Kidney capillary endothelial cell (primary cell): ENCODE measurements around the gene ABCB10.
"Not testable (repeated sequence)": the region's sequence is repeated elsewhere in the genome, so short reads cannot be mapped to it uniquely, and the experiment has no call there.

Source experiments
- DNase-seq: peaks from one replicate; pipeline ENCODE4 v3.0.0-alpha.2; 2018; ENCODE audit warnings: low spot score

The ABCB10 gene

GRCh38 chr1:229558460-229559335, at the start of gene ABCB10:
Gene ABCB10, minus strand, starts transcription at chr1:229558707. Its CDS starts 55 bp downstream, at chr1:229558652.
- DNase-seq = peak; percentile 96

- DNase-seq = no peak
Measured at GRCh38 chr1:229607370-229607769, 48.9 kb upstream of the ABCB10 start.

- no peak for DNase-seq
Measured at GRCh38 chr1:229603371-229604005, 45.0 kb upstream of the ABCB10 start.

DNA sequence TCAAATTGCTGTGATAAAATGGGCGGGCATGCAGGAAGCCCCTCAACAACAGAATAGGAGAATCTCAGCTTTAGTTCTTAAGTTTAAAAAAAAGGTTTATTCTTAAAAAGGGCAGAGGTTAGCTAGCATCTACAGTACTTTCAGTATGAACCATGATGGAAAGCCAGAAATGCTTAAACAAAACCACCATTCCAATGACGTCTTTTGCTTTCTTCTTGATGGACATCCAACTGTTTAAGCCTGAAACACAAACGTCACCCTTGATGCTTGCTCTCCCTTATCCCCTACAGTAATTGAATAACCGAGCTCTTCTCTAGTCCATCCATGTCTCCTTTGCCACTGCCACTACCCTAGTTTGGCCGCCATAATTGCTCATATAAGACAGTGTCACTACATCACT, 41.7 kb upstream of the ABCB10 start:
- no peak for DNase-seq

DNA sequence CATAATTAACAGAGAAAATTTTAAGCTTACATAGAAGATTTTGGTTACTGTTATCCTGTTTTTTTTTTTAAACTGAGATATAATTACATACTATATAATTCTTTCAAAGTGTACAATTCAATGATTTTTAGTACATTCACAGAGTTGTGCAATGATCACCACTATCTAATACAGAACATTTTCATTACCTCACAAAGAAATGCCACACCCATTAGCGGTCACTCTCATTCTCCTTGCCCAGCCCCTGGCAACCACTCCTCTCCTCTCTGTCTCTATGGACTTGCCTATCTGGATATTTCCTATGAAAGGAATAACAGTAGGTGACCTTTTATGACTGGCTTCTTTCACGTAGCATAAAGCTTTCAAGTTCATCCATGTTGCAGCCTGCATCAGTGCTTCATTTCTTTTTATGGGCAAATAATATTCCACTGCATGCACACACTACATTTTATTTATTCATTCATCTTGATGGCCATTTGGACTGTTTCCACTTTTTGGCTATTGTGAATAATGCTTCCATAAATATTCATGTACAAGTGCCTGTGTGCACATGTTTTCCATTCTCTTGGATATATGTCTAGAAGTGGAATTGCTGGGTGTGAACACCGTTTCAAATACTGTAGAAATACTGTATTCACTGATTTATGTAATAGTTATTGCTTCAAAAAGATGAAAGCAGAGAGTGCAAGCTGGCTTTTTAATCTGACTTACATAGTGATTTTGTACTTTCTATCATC, 40.9 kb upstream of the ABCB10 start:
- no peak for DNase-seq

GRCh38 chr1:229597877-229598276, 39.4 kb upstream of the ABCB10 start:
- DNase-seq = no peak

GRCh38 chr1:229596925-229597699, 38.6 kb upstream of the ABCB10 start:
- DNase-seq = no peak

DNA sequence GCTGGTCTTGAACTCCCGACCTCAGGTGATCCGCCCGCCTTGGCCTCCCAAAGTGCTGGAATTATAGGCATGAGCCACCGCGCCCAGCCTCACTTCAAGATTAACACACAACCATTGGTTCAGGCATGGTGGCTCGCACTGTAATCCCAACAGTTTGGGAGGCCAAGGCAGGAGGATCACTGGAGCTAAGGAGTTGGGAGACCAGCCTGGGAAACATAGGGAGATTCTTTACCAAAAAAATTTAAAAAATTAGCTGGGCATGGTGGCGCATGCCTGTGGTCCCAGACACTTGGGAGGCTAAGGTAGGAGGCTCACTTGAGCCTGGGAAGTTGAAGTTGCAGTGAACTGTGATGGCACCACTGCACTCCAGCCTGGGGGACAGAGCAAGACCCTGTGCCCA, 37.4 kb upstream of the ABCB10 start:
- DNase-seq = not testable (repeated sequence)

GRCh38 chr1:229594227-229595008, 35.9 kb upstream of the ABCB10 start:
- no peak for DNase-seq

DNA sequence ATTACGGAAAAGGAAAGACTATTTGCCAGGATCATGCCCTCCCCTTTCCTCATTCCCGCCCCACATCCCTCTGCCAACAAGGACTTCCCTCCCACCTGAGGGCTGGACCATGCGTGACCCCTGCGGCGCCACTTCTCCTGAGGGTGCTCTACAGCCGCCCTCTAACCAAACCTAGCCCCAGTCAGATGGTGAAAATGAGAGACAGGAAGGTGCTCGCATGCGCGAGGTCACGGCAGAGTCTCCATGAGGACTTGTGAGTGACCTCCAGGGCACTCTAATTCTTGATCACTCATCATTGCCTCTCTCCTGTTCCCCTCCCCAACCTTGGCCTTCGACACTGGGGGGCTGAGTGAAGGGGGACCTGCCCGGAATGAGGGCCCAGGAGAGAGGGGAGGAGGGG, 35.3 kb upstream of the ABCB10 start:
- DNase-seq = no peak

- DNase-seq = no peak
Measured at GRCh38 chr1:229590119-229590518, 31.6 kb upstream of the ABCB10 start.

DNA sequence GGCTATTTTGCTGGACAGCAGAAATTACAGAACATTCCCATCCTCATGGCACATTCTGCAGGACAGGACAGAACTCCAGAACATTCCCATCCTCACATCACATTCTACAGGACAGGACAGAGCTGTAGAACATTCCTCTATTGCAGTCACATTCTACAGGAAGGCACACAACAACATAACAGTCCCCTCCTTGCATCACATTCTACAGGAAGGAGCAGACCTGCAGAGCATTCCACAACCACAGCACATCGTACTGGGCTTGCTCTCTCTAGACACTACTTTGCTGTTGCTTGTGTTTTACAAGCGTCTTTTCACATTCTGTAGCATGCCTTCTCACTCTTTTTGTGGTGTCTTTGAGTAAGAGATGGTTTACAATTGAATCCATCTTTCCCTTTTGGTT, 26.8 kb upstream of the ABCB10 start:
- no peak for DNase-seq

DNA sequence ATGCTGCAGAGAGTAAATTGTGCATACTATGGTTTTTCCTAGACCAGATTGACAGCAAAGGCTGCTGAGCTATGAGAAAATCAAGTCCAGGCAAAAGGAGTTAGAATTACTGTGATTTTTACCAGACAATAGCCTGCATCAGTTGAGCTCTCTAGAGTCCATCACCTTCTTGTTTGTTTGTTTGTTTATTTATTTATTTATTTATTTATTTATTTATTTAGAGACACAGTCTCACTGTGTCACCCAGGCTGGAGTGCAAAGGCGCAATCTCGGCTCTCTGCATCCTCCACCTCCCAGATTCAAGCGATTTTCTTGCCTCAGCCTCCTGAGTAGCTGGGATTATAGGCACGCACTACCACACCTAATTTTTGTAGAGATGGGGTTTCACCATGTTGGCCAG, 24.2 kb upstream of the ABCB10 start:
- no peak for DNase-seq

DNA sequence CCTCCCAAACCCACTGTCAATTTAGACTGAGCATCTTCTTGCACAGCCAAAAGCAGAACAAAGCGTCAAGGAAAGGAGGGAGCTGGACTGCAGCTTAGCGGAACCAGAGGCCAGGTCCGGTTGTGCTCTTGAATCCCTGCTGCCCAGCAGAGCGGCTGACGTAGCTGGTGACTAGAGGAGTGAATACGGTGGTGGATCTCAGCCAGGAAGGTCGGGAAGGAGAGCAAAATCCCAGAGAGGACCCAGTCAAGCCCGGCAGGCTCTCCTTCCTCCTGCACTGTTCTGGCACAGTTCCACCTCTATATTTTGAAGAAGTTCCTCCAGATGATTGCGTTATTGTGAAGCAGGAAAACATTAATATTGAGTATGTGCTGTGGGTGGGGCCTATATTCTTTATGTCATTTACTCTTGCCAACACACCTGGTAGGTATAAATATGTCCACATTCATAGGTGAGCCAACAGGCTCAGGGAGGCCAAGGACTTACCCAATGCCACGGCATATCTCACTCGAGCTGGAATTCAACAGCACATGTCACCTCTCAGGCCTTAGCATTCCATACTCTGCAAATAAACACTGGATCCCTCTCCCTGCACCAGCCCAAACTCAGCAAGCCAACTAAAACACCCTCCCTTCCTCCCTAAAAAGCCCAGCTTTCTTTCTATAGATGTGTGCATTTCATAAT, 23.6 kb upstream of the ABCB10 start:
- DNase-seq = no peak

- no peak for DNase-seq
Measured at GRCh38 chr1:229581485-229581884, 23.0 kb upstream of the ABCB10 start.

- peak; percentile 40 for DNase-seq
Measured at GRCh38 chr1:229579059-229579673, 20.7 kb upstream of the ABCB10 start.

- no peak for DNase-seq
Measured at GRCh38 chr1:229578168-229579058, 19.9 kb upstream of the ABCB10 start.

GRCh38 chr1:229574679-229575442, 16.4 kb upstream of the ABCB10 start:
- no peak for DNase-seq
